Gastrocnemius medialis (tissue), 4 donors: ENCODE data around the gene DUSP2.

Experiments used
- CTCF ChIP-seq, 5 experiments: fragments of 450-650 bp in 3 of 5; fragments of 200-600 bp in 2 of 5; sonication (generic) in 2 of 5; IDR thresholded peaks in 4 of 5; conservative IDR thresholded peaks in 1 of 5; 1 replicate in 4 of 5; 2 replicates in 1 of 5; pipeline ENCODE4 v1.5.1; 2016 to 2019; ENCODE audit warnings: antibody characterized with exemption in 5 of 5, mild to moderate bottlenecking in 3 of 5, moderate library complexity in 3 of 5
- POLR2A ChIP-seq, 2 donors: fragments of 450-650 bp; IDR thresholded peaks; one replicate each; pipeline ENCODE4 v1.6.1; 2017; ENCODE audit warnings: antibody characterized with exemption in 2 of 2, mild to moderate bottlenecking in 2 of 2, moderate library complexity in 2 of 2

DNA sequence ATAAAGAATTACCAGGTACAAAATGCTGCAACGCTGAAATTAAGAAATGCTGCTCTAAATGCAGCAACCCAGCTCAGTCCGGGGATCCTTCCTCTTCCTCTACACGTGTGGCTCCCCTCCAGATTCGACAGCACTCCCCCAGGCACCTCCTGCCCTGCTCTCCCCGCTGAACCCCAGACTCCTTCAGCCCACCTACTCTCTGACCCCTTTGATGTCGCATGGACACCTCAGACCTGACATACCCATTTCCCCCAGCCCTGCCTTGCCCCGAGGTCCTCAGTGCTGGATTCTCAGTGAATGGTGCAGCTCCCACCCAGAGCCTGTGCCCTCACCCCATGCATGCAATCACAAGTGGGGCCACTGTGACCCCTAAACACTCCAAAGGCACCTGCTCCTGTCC is 24.2 kb downstream of the DUSP2 start:
- TF ChIP-seq POLR2A (IDR thresholded peaks at IDR 0.05) = no peak
- TF ChIP-seq CTCF (IDR thresholded peaks at IDR 0.05 in 4 of 5, conservative IDR thresholded peaks at IDR 0.05 in 1 of 5) = no peak
